T-helper 2 cell treated with Interferon-gamma antibody and Interleukin-4, amounts not matched to agents 100 ng/mL and 5 ng/mL, for 36 hours (primary cell): Measurements from ENCODE around the gene FAM43B. TPM values are rescaled to one million over a fixed set of nuclear protein-coding genes. Genes with fewer than 3 reads are reported as not detected.

Experiments used
- intact Hi-C: fragments of 100-400 bp; cut with micrococcal nuclease; formaldehyde crosslinking; loops from one replicate; pipeline ENCODE4 v1.15.1; 2023
- total RNA-seq: library from RNA; stranded (reverse); gene quantifications from 2 replicates; pipeline ENCODE4 v1.2.3, GENCODE V29; 2022

The FAM43B gene
- total RNA-seq, 1 donor from 2014 or later, result not detected

DNA sequence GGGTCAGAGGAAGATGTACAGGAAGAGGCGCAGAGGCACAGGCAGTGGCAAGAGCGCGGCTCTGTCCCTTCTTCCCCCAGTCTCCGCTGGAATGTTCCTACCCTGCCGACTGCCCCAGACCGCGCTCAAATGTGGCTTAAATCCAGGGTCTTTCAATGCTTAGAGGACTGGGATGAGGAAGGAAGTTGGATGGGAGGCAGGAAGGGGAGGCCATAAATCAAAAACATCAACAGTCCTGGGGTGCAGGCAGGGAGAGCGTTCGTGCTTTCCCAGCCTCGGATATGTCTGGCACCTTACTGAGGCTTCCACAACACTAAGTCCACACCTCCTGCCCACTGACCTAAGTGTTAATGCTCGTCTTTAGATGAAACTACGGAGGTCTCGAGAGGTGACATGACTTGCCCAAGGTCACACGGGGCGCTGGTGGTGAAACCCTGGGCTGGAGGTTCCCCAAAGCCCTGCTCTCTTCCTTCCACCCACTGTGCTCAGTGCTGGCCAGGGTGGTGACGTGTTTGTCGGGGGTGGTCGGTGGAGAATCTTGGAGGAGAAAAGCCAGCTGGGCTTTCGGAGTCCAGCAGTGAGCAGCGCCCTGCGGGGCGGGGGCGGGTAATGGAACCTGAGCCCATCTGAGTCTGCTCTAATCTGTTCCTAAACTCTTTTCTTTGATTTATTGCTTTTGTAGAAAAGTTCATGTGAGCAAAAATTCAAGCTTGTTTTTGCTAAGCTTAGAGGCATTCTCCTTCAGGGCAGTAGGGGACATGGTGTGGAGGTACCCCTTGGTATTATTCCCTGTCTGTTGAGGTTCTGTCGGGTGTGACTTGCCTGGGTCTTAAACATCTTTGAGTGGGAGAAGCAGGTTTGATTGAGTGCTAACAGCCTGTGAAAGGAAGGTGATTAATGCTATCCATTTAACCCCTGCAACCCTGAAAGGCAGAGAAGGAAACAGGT is 37.2 kb downstream of the FAM43B start:
- intact Hi-C loops, result no loop called here

DNA sequence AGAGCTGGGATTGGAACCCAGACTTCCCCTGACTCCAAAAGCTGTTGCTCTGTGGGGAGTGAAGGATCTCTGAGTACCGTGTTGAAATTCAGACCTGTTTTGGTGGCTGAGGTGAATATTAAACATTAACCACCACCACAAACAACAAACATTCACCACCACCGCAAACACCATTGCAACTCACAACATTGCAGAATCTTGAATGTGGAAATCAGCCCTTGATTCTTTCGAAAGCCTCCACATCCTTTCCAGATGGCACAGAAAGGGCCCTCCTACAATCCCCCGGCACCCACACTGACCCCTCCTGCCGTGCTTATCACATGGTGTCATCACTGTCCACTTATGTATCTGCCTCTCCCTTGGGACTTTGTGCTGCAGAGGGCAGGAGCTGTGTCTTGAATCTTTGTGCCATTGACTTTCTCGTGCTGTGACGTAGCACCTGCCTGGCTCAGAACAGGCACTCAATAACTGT is 38.0 kb downstream of the FAM43B start:
- intact Hi-C loops, result no loop called here

DNA sequence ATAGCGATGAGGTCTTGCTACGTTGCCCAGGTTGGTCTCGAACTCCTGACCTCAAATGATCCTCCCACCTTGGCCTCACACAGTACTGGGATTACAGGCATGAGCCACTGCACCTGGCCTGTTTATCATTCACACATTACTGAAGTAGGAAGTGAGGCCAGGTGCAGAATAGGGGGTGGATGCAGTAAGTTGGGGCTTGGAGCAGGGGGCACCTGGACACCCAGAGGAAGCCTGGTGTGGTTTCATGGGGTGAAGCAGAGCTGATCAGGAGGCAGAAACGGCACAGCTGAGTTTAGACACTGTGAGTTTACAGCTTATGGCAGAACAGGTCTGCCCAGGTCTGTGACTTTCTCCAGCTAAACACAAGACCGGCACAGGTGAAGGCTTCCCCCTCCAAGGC is 41.4 kb downstream of the FAM43B start:
- intact Hi-C loops, result no loop called here

DNA sequence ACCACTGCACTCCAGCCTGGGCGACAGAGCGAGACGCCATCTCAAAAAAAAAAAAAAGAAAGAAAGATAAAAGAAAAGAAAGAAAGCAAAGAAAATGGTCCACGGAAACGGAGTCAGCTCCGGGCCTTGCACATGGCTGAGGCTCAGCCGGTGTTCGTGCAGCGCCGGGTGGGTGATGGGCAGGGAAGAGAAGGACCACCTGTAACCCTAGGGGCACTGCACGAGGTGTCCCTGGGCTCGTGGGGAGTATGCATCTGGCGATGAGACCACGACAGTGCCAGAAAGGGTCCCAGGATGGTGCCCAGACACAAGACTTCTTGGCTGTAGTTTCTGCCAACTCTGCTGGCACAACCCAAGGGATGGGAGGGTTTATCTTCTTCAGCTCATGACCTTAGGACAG is 42.4 kb downstream of the FAM43B start:
- intact Hi-C loops, result no loop called here

DNA sequence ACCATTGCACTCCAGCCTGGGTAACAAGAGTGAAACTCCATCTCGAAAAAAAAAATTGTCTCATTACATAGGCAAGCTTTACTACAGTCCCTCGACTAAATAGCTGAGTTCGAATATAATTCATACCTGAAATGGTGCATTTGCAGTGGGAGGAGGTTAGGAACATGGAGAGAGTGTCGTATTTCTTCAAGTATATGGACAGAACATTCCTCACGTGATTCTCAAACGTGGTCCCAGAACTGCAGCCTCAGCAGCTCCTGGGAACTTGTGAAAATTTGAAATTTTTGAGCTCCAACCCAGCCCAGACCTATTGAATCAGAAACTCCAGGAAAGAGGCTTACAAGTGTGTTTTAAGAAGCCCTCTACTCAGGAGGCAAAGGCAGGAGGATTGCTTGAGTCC is 43.7 kb downstream of the FAM43B start:
- intact Hi-C loops, result no loop called here

DNA sequence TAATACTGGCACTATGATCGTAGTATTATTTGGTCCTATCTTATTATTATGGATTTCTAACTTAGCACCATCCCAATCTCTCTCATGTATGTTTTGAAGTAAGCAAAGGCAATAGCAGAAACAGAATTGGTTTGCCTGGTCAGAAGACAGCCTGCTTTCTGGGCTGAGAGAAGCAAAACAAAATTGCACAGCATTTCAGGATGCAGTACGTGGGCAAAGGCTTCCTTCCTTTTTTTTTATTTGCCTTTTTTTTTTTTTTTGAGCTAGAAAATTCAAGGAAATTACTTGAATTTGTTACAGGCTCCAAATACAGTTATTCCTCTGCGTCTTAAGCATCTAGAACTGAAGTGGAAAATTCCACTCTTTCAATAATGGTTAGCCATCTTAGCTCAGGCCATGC is 45.3 kb downstream of the FAM43B start:
- intact Hi-C loops, result no loop called here

DNA sequence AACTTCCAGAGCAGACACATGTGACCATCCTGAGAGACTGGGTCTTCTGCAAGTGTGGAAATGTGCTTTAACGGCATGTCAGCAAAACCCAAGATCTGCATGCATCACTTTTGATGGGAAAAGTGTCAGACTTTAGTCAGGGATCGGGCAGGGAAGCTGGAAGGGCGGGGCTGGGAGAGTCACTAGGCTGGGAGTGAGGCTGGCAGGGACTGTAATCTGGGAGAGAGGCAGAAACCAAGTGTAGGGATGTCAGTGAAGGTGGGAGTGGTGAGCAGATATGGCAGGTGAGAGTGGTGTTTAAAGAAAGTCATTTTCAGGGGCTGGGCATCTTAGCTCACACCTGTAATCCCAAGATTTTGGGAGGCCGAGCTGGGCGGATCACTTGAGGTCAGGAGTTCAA is 47.8 kb downstream of the FAM43B start:
- intact Hi-C loops, result no loop called here

DNA sequence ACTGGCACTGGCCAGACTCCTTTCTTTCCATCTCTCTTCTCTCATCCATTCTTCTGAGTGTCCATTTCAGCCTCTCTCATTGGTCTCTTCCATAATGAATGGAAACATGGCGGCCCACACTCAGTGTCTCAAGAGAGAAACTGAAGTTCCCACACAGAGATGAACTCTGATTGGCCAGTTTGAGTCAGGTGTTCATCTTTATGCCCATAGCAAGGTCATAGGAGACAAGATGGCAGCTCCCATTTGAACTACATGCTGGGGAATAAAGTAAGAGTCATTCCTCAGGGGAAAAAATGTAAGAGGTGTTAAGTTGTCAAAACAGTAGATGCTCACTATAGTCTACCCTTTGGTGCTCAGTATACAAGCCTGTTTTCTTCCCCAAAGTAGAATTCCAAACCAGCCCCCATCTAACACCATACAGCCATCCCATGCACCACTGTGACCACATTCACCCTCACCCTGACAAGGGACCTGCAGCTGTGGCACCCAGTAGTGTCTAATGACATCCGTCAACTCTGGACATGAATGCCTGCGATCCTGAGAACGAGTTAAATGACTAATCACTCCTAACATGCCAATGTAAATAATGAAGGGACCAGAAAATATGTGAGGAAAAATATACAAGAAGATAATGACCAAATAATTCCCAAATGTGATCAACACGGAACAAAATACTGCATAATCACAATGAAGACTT is 48.9 kb downstream of the FAM43B start:
- intact Hi-C loops, result no loop called here

DNA sequence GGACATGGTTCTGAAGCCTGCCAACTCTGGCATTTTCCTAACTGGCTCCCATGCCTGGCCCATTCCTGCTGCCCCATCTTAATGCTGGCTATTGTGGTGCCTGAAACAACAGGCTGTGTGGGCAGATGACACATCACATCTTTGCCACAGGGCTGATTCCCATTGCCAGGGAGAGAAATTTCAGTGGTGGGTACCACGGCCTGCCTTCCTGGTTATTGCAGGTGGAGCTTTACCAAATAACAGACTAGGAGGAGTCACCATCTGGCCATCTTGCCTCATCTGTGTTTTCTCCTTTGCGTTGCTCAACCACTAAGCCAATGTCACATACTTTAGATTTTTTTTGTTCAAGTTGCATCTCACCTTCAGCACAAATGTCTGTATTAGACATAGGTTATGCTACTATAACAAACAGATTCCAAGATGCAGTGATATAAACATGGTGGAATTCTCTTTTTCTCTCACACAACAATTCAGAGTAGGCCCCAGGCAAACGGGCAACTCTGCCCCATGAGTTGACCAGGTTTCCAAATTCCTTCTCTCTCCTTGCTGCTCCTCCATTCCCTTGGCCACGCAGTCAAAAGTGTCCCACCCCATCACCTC is 50.6 kb downstream of the FAM43B start:
- intact Hi-C loops, result no loop called here

DNA sequence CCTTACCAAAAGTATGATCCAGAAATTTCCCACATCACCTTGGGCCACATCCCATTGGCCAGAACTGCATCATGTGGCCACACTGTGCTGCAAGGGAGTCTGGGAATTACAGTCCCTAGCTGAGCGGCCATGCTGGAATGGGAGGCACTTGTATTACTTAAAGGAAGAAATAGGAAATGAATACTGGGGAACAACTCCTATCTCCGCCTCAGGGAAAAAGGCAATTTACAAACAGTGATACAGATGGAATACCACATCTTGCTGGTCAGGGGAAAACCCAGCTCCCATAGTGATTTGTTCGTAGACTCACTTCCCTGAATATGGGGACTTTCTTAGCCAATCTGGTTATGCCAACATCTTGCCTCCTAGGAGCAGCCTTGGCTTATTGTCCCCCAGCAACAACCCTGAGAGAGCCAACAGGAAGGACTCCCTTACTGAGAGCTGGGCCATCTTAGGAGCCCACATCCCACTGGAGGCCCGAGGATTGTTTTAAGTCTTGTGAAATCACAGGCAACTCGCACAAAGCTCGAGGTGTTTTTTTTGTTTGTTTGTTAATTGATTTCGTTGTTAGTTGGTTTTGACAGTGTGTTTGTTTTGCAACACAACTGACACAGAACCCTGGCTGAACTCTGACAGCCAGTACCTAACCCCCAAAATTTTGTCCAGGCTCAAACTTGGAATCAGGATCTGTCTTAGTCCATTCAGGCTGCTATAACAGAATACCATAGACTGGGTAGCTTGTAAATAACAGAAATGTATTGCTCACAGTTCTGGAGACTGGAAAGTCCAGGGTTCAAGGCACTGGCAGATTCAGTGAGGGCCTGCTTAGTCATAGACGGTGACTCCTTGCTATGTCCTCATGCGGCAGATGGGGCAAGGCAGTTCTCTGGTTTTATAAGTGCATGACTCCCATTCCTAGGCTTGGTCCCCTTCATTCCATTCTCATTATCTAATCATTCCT is 51.4 kb downstream of the FAM43B start:
- intact Hi-C loops, result no loop called here

Other genes starting within 250 kb of the FAM43B start
- 0.50 and 0.91 TPM in 2 replicates for gene CAMK2N1, start 66.4 kb upstream of the FAM43B start, total RNA-seq
- gene MUL1, start 44.4 kb upstream of the FAM43B start, total RNA-seq, result 17.8 and 17.9 TPM in 2 replicates
- gene CDA, start 36.5 kb downstream of the FAM43B start, total RNA-seq, result not detected in 2 replicates
- gene PINK1, start 80.9 kb downstream of the FAM43B start, total RNA-seq, result 3.6 and 3.8 TPM in 2 replicates
- 181 and 198 TPM in 2 replicates for gene DDOST, start 108.8 kb downstream of the FAM43B start, total RNA-seq
- gene KIF17, start 165.4 kb downstream of the FAM43B start, total RNA-seq, result not detected in 2 replicates
- gene SH2D5, start 180.1 kb downstream of the FAM43B start, total RNA-seq, result 0.07 TPM in 1 of 2 replicates, not detected in the other
- gene HP1BP3, start 234.7 kb downstream of the FAM43B start, total RNA-seq, result 307 and 309 TPM in 2 replicates